Stimulated activated CD4-positive, alpha-beta T cell treated with anti-CD3 and anti-CD28 coated beads, Interleukin-1b, Interleukin-23, amount 100 ng/mL, for 24 hours (primary cell): ENCODE data around the gene PGA5.
A peak's percentile ranks its signal among the peaks of the same experiment; 100 is the strongest.

Experiments
- DNase-seq, 4 experiments: peaks; one replicate each; pipeline ENCODE4 v3.0.0-alpha.2; 2020; ENCODE audit warnings: low read depth in 4 of 4, low spot score in 1 of 4

The PGA5 gene

DNA sequence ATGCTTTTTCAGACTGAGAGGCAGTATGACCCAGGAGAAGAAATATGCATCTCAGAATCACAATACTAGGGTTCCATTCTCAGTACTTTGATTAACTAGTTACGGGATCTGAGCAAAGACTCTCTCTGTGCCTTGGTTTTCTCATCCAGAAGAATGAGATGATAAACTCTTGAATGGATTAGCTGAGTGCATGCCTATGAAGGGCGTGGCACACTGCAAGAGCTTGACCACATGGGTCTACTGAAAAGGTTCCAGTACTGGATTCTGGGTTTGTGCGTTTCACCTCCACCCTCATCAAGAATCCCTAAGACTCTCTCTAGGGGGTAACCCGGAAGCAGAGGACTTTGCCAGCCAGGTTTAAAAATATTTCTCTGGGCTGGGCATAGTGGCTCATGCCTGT is 25.6 kb downstream of the PGA5 start:
- no peak for DNase-seq

DNA sequence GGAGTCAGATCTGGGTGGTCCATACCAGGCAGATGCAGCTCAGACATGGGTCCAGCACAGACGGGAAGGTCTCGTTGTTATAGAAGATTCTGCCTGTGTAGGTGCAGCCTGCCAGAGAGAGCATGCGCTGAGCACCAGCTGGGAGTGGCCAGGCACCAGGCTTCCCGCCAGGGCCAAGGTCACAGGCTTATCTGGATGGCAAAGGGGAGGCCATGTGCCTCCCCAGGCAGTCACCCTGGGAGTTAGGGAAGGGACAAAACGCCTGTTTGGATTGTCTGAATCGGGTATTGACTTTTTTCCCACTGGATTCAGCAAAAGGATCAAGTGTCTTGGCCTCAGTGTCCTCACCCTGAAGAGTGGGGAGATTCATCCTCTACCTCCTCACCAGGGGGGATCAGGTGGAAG is 26.5 kb downstream of the PGA5 start:
- DNase-seq: no peak

DNA sequence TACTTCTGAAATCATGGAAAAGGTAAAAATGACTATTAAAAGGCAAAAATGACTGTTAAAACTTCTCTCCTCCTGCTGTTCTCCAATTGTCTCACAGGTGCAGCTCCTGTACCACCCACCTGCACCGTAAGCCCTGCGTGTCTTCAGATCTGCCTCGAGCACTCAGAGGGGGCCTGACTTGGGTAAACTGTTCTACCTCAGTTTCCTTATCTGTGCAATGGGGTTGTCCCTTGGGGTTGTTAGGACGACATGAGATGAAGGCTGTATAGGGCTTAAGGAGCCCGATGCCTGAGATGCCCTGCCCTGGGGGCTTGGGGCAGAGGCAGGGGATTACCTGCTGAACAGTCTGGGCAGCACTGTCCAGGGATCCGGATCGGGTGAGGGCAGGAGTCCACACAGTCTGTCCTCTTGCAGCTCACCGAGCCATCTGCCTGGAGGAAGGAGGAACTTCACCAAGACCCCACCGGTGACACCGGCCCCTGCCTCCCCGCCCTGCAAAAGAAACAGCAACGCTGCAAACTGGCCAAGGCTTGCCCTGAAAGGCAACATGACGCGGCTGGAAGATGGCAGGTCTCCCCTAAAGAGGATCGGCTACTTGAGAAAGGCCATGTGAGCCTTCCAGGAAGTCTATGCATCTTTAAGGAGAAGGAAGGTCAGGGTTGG is 27.7 kb downstream of the PGA5 start:
- DNase-seq: no peak

DNA sequence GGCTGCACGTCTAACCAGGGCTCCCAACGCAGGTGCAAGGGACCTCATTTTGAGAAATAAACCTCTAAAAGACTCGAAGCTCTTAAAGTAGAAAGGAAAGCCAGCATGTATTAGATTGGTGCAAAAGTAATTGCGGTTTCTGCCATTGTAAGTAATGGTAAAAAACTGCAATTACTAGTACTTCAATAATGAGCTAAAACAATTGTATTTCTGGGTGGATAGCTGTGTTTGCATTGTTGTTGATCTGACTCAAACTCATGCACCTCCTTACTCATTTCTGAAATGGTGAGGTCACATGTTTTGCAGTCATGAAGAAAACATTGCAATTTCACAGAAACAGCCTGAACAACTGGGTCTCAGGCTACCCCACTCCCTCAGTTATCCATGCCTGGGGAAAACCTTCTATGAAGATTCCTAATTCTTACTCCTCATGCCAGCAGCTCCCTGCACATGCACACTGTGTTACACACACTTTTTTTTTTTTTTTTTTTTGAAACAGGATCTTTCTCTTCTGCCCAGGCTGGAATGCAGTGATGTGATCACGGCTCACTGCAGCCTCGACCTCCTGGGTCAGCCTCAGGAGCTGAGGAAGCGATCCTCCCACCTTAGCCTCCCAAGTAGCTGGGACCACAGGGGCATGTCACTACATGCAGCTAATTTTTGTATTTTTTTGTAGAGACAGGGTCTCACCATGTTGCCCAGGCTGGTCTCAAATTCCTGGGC is 29.5 kb downstream of the PGA5 start:
- DNase-seq: no peak

DNA sequence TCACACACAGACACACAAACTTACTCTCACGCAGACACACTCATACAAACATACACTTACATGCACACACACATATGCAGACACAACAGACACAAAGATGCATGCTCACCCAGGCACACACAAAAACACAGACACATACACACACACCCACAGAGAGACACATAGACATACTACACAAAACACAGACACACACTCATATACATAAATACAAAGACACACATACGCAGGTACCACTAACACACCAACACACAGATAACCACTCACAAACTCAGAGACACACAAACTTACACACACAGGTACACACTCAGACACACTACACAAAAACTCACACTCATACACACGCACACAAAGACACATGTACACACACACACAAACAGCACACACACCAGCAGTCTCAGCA is 31.8 kb downstream of the PGA5 start:
- DNase-seq: no peak

DNA sequence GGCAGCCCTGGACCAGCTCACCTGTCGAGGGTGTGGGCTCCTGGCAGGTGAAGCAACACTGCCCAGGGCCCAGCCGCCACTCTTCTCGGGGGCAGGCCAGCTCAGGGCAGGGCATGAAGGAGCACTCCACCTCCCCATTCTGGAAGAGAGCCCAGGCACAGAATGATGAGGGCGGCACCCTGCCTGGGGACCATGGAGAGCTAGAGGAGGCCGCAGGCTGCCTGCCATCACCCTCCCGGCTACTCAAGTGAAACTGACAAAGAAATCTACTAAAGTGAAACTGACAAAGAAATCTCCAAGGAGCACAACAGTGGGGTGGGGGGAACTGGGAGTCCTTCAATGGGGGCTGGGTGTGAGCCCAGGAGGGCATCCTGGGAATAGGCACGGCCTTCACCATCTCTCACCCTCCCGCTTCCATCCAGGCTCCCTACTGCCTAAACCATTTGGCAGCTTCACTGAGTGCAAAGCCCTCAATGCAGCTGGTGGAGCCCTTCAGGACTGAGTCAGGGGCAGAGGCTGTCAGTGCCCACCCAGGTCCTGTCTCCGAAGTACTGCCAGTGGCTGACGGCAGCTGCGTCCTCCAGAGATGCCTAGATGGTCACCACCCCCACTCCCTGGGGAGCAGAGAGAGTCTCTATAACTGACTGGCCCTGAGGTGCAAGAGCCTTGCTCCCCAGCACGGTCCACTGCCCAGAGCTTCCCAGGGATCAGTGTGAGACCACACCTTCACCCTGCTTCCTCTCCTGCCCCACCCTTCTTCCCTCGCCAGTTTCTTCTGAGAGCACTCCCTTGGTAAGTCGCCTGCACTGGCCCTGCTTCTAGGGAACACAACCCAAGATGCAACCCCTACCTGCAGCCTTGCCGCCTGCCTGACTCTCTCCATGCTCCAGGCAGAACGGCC is 32.5 kb downstream of the PGA5 start:
- DNase-seq: no peak

DNA sequence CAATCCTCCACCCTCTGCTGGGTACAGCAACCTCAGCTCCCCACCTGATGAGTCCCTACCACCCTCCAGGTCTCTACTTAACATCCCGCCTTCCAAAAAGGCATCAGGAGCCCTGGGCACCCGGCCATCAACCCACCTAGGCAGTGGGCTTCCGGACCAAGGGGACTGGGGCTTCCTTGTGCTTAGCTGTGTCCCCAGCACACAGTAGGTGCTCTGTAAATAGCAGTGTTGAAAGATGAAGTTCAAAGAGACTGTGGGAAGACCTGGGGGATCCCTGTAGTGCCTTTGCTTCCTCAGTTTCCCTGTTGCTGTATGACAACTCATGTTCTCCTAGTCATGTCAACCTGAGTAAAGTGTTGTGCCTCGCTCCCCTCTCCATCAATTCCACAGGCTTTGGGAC is 33.1 kb downstream of the PGA5 start:
- DNase-seq: no peak

DNA sequence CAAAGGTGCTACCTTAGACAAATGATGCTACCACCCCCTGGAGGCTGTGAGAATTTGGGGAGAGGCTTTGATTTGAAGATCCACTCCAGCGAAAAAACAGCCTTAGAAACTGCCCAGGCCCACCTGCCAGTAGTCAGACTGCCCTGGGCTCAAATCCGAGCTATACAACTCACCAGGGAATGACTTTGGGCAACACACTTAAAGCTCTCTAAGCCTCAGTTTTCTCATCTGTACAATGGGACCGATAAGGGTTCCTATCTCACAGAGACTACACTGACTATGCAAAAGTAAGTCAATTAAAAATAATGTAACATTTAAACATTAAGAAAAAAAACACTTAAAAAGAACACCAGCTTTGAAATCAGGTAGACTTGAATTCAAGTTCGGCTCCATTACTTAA is 34.2 kb downstream of the PGA5 start:
- no peak for DNase-seq

DNA sequence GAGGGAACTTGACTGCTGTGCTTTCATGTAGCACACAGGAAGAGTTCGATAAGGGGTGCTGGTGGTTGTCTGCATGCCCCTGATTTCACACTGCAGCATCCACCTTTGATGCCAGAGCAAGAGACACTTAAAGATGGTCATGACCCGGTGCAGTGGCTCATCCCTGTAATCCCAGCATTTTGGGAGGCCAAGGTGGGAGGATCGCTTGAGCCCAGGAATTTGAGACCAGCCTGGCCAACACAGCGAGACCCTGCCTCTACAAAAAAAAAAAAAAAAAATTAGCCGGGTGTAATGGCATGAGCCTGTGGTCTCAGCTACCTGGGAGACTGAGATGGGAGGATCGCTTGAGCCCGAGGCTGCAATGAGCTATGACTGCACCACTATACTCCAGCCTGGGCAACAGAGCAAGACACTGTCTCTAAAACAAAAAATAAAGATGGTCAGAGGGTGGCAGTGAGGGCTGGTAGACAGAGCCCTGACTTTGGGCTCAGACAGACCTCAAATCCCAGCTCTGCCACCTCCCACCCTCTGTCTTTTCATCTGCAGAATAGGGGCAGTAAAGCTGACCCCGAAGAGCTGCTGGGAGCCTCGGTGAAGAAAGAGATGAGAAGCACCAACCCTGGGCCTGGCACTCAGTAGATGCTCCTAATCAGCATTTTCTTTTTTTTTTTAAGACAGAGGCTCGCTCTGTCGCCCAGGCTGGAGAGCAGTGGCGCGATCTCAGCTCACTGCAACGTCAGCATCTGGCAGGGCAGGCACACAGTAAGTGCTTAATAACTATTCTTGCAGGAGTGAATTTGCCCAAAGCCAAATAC is 36.4 kb downstream of the PGA5 start:
- DNase-seq: no peak

DNA sequence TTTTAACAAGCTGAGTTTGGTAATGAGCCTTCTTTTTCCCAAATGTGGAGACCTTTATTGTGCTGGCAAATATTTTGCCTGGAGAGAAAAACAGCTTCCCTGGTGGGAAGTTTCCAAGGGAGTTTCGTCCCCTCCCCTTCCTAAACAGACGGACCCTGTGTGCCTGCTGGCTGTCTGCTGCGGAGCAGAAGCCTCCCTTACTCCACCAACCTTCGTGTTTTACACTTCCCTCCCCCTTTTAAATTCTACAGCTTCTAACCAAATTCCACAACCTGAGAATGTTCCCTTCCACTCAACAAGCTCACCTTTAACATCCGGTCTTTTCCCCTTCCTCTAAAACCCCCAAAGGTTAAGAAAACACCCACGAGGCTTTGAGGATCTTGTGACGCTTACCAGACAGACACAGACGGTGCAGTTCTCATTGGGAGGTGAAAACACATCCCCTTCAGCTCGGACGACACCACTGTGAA is 37.1 kb downstream of the PGA5 start:
- no peak for DNase-seq

DNA sequence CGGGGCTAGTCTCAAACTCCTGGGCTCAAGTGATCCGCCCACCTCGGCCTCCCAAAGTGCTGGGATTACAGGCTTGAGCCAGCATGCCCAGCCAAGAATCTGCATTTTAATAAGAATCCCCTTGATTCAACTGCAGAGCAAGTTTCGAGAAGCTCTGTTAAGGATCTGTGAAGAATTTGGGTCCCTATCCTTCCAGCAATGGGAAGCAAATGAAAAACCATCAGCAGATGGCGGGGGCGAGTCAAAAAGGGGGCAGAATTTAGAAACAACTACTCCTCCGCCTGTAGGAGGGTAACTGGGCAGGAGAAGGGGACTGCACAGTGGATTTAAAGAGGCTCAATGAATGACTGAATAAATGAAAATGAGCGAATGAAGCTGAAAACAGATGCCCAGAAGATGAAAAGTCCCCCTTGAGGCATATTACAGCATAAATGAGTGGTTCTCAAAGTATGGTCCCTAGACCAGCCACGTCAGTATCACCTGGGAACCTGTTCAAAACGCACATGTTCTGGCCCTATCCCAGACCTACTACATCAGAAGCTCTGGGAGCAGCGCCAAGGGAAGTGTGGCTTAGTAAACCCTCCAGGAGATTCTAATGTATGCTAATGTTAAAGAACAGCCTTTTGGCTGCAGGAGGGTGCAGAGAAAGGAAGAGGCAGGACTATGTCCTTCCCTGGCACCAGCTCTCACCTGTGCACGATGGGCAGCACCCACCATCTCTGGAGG is 39.1 kb downstream of the PGA5 start:
- no peak for DNase-seq

DNA sequence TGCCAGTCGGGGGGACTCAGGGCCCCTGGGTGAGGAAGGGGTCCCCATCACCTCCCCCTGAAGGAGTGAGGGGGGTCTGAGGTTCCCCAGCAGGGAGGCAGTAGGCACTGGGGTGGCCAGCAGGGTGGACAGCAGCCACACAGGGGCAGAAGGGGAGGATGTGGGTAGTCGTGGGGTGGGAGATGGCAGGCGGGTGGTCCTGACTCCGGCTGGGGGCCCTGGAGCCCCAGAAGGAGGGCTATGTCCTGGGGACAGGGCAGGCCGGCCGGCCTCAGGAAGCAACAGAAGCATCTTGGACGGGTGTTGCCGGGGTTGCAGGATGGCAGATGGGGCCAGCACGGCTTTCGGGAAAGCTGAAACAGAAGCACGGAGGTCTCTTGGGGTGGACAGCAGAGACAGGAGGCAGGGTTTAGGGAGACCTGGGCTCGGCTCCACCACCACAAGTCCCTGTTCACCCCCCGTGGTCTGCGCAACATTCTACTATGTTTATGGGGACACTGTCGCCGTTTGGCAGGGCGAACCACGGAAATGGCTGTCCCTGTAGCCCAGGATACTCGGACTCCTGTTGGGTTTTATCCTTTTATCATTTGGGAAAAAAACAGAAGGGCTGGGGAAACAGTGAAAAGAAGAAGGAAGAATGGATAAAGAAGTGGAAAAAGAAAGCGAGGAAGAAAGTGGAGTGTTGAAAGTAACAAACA is 40.1 kb downstream of the PGA5 start:
- no peak for DNase-seq

DNA sequence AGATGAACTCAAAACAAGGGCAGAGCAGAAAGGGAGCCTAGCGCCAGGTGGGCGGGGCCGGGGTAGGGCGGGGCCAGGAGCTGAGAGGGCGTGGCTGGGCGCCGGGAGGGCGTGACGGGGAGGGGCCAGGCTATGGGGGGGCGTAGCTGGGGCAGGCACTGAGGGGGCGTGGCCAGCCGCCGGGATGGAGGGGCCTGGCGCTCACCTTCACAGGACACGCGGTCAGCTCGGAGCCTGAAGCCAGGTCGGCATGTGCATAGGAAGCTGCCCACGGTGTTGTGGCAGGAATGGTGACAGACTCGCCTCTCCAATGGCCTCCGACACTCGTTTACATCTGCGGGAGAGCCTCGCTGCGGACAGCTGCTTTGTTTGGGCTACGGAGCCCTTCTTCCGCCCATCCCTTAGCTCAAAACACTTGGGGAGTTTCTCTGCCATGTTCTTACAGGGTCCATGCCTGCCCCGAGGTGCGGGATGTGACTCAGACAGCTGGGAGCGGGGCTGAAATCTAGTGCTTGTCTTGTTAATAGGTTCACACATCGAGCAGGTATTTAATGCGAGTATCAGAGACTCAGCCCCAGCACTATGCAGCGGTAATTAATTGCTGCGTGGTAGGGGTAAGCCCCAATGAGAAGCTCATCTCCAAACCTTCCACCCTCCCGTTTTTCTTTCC is 40.7 kb downstream of the PGA5 start:
- DNase-seq: peak in 2 of 4 experiments; percentile 14 to 18

DNA sequence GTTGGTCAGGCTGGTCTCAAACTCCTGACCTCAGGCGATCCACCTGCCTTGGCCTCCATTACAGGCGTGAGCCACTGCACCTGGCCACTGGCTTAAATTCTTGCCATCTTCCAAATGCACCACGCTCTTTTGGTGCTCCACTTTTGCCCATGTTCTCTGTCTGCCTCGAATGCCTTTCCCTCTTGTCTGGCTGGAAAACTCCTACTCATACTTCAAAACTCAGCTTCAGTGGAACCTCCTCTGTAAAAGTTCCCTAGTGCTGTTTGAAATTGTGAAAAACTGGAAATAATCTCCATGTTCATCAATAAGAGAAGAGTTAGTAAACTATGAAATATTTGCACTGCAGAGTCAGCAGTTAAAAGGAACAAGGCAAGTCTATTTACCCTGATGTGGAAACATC is 42.6 kb downstream of the PGA5 start:
- no peak for DNase-seq

DNA sequence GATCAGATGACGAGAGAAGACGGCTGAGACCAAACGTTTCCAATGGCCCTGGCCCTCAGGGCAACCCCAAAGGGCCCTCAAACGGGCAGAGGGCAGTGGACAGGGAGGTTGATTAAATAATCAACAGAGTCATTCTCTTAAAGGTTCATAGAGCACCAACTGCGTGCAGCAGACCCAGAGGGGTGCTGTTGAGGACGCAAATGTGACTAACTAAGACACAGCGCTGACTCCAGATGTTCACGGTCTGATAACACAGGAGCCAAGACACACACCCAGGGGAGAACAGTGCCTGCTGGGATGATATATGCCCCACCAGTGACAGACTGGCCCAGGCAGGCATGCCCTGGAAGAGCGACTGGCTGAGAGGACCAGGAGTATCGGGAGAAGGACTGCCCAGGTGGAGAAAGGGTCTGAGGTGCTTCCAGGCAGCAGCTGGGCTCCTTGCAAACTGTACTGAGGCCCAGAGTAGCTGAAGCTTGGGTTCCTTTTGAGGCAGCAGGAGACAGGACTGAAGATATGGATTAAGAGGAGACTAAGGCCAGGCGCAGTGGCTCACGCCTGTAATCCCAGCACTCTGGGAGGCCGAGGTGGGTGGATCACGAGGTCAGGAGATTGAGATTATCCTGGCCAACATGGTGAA is 46.5 kb downstream of the PGA5 start:
- no peak for DNase-seq

DNA sequence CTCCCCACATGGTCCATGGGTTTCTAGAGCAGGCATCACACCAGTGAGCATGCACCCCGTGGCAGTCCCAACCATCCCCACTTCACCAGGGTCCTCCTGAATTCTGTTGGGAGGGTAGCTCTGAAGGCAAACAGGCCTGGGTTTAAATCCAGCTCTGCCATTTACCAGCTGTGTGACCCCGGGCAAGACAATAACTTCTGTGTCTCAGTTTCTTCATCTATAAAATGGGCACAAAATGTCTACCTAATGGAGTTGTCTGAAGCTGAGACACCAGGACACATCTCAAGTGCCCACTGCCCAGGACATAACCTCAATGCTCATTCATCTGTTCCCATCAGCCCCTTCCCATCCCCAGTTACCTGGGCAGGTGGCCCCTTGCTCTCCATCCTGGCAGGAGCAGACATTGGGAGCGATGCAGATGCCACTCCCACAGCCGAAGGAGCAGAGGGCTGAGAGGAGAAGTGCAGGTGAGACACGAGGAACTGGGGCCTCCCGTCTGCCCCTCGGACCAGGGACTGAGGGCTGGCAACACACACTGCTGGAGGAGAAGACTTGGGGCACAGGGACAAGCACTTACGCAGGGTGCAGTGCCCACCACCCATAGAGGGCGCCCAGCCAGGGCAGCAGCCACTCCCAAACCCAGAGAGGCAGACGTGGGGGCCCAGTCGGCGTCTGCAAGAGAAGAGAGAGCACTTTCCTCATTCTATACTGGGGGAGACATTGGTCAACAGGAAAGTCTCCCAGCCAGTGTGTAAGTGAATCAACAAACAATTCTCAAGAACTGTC is 50.1 kb downstream of the PGA5 start:
- no peak for DNase-seq

DNA sequence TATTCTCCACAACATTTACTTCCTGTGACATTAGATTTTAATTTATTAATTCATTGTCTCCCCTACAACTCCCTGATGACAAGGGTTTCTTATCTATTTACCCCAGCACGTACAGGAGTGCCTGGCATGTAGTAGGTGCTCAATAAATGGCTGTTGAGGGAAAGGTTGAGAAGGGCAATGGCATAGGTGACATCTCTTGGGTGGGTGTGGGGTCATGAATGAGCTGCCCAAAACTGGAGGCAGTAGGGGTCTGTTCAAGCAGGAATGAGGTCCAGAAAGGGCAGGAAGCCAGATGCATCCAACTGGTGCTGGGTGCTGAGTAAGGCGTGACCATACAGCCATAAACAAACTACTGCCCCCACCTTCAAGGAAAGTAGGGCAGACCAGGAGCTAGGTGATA is 51.4 kb downstream of the PGA5 start:
- DNase-seq: no peak
